ENCODE data around the gene OPN1MW3.

- no peak for TF ChIP-seq CTCF (IDR thresholded peaks at IDR 0.05)
- TF ChIP-seq POLR2A (IDR thresholded peaks at IDR 0.05): no peak
These were observed 48.3 kb downstream of the OPN1MW3 start for GRCh38 chrX:154305541-154306205.
